Mesenteric fat pad (tissue), 1 donor: ENCODE data around the gene NCOA5. TPM values are rescaled to one million over a fixed set of nuclear protein-coding genes. Genes with fewer than 3 reads are reported as not detected.
A peak's percentile ranks its signal among the peaks of the same experiment; 100 is the strongest.

Experiments used
- DNase-seq: peaks from one replicate; pipeline ENCODE4 v3.0.0-alpha.2; 2020; ENCODE audit warnings: low spot score
- long read RNA-seq: library from polyadenylated mRNA; unstranded; transcript quantifications from one replicate; pipeline ENCODE4 v2.0.0, GENCODE V29; 2020
- total RNA-seq: library from RNA; stranded (reverse); fragmentation: NEBNext Ultra II Directional; extraction: Animal tissue kit (Norgen Biotek cat#: 25700); gene quantifications from one replicate; pipeline ENCODE4 v1.2.1, GENCODE V29; 2021
- donor health status: DM: yes; HTN: yes; CAD: no.

Gene NCOA5
- 23.3 TPM for total RNA-seq
- long read RNA-seq, transcript NCOA5-201 (8 exons, 3,220 nt), result major isoform, 11 of 31 reads
- long read RNA-seq, partial matches to known transcripts, result 8 of 31 reads
- long read RNA-seq, other reads (novel, unspliced or antisense), result 12 of 31 reads

GRCh38 chr20:46089417-46090388 is at the start of gene NCOA5:
Gene NCOA5, minus strand, starts transcription at chr20:46089962. Its CDS starts 10,538 bp downstream, at chr20:46079424.
- peak; percentile 97 for DNase-seq

DNA sequence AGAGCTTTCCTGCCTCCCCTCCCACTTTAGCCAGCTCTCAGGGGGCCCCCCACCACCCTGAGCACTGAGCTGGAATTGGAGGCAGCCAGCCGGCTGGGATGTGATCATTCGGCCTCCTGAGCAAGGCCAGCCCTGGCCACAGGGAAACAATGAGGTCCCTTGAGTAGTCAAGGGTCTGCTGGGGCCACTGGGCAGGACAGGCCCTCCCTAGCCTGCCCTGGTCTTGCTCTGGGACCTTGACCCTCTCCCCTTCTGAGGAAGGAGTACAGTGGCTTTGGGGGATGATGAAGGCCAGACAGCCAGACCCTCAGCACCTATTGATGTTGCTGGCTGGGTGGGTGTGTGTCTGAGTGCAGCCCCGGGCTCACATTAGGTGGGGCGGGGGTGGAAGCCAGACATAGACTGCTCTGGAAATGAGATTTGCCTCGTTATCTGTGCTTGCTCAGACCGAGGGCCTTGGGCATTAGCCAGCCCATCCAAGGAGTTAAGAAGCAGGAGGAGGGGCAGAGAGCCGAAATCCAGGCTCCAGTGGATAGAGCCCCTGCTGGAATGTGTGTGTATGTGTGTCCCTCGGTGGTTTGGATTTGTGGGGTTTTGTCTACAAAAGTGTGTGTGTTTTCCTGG is 49.6 kb upstream of the NCOA5 start:
- DNase-seq, result no peak

GRCh38 chr20:46137816-46138215 is 48.1 kb upstream of the NCOA5 start:
- DNase-seq, result no peak

- DNase-seq, result no peak
These were observed 46.3 kb upstream of the NCOA5 start for GRCh38 chr20:46135856-46136633.

DNA sequence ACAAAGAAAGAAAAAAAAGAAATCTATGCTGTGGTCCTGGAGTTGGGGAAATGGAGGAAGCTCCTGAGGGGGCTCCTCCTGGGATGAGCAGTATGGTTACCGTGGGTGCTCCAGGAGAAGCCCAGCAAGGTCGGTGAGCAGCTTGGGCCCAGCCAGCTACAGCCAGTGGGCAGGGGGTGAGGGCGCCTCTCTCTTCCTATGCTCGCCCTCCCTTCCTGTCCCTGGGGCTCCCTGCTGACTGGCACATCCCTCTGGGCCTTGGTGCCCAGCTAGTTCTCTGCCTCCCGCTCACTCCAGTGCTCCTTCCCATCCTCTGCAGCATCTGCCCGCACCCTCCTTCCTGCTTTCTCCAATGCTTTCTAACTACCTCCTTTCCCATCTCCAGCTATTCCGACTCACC is 45.0 kb upstream of the NCOA5 start:
- DNase-seq, result no peak

DNA sequence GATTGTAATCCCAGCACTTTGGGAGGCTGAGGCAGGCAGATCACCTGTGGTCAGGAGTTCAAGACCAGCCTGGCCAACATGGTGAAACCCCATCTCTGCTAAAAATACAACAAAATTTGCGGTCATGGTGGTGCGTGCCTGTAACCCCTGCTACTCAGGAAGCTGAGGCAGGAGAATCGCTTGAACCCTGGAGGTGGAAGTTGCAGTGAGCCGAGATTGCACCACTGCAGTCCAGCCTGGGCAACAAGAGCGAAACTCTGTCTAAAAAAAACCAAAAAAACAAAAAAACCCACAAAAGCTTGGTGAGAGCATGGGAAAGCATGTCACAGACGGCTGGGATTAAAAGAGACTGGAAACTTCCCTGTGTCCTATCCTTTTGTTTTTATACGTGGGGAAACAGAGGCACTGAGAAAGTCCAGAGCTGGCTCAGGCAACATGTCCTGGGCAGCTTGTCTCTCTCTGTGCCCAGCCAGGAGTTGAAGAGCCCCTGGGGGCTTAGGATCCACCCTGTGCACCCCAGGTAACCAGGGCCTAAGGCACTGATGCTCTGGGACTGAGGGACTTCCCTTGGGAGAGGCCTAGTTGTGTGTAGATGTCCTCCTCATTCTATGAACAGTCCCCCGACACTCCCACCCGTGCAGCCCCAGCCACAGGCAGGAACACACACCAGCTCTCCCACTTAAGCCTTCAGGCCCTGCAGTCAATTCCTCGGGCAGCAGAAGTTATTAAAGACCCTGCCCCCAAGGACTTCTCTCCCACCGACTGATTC is 44.3 kb upstream of the NCOA5 start:
- DNase-seq, result no peak

DNA sequence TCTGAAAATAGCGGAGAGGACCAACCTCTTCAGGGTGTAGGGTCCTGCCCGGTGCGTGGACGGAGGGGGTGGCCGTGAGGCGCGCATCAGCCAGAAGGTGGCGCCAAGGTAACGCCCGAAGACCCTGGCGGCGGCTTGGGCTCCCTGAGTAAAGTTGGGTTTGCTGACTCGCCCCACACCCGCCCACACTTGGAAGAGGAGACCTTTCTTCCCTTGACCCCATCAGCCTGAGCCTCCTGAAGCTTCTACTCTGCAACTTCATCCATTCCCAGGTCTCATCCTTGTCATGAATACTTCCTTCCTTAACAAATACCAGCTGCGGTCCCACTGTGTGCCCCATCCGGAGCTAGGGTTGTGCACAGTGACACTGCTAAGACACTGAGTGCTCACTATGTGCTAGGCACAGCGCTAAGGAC is 43.0 kb upstream of the NCOA5 start:
- DNase-seq, result peak; percentile 92

- DNase-seq, result no peak
These were observed 41.6 kb upstream of the NCOA5 start for GRCh38 chr20:46131396-46131795.

DNA sequence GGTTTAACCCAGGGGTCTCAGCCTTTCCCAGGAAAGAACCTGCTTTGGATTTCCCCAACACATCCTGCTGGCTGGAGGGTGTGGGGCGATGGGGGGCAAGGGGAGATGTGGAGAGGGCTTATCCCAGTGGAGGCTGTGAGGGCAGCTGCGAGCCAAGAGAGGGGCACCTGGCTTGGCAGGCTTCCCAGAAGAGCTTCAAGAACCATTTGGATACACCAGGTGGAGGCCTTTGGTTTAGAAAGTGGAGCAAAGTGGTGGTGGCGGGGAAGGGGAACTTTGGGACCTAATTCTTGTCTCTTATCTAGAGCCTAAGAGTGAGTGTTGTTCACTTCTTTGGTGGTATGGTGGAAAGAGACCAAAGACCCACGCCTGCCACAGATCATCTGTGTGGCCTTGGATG is 40.8 kb upstream of the NCOA5 start:
- no peak for DNase-seq

- no peak for DNase-seq
These were observed 40.3 kb upstream of the NCOA5 start for GRCh38 chr20:46129955-46130481.

- DNase-seq, result peak; percentile 72
These were observed 38.8 kb upstream of the NCOA5 start for GRCh38 chr20:46128310-46129151.

GRCh38 chr20:46127396-46128010 is 37.7 kb upstream of the NCOA5 start:
- DNase-seq, result no peak

- DNase-seq, result no peak
These were observed 36.8 kb upstream of the NCOA5 start for GRCh38 chr20:46126440-46127056.

- DNase-seq, result peak; percentile 57
These were observed 33.9 kb upstream of the NCOA5 start for GRCh38 chr20:46123482-46124245.

- peak; percentile 82 for DNase-seq
These were observed 33.0 kb upstream of the NCOA5 start for GRCh38 chr20:46122516-46123481.

- DNase-seq, result peak; percentile 60
These were observed 32.3 kb upstream of the NCOA5 start for GRCh38 chr20:46122071-46122470.
